ENCODE results near the gene VSTM2B.

- TF ChIP-seq CTCF (CRISPR knock-in tag; IDR thresholded peaks at IDR 0.05) (no peak), PHF21A (CRISPR knock-in tag; IDR thresholded peaks at IDR 0.05) (no peak), ZBTB3 (CRISPR knock-in tag; IDR thresholded peaks at IDR 0.05; ENCODE audit: borderline replicate concordance, low read depth) (no peak), KAT2B (IDR thresholded peaks at IDR 0.05; ENCODE audit: borderline replicate concordance, low read depth, low read length) (no peak), MTA3 (CRISPR knock-in tag; IDR thresholded peaks at IDR 0.05) (no peak), HNRNPUL1 (IDR thresholded peaks at IDR 0.05; ENCODE audit: low read depth, low read length) (no peak), TOE1 (CRISPR knock-in tag; IDR thresholded peaks at IDR 0.05) (no peak)
- TF ChIP-seq, protein P1, sequence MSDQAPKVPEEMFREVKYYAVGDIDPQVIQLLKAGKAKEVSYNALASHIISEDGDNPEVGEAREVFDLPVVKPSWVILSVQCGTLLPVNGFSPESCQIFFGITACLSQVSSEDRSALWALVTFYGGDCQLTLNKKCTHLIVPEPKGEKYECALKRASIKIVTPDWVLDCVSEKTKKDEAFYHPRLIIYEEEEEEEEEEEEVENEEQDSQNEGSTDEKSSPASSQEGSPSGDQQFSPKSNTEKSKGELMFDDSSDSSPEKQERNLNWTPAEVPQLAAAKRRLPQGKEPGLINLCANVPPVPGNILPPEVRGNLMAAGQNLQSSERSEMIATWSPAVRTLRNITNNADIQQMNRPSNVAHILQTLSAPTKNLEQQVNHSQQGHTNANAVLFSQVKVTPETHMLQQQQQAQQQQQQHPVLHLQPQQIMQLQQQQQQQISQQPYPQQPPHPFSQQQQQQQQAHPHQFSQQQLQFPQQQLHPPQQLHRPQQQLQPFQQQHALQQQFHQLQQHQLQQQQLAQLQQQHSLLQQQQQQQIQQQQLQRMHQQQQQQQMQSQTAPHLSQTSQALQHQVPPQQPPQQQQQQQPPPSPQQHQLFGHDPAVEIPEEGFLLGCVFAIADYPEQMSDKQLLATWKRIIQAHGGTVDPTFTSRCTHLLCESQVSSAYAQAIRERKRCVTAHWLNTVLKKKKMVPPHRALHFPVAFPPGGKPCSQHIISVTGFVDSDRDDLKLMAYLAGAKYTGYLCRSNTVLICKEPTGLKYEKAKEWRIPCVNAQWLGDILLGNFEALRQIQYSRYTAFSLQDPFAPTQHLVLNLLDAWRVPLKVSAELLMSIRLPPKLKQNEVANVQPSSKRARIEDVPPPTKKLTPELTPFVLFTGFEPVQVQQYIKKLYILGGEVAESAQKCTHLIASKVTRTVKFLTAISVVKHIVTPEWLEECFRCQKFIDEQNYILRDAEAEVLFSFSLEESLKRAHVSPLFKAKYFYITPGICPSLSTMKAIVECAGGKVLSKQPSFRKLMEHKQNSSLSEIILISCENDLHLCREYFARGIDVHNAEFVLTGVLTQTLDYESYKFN (CRISPR knock-in tag; conservative IDR thresholded peaks at IDR 0.05) = no peak
These were observed 1.9 kb downstream of the VSTM2B start for GRCh38 chr19:29527500-29528328.
